Cardiac muscle cell (in vitro differentiated cells and primary cell): ENCODE results near the gene KCNE4. TPM values are rescaled to one million over a fixed set of nuclear protein-coding genes. Genes with fewer than 3 reads are reported as not detected.

Source experiments
- DNase-seq, 2 donors: peaks; one replicate each; pipeline versions ENCODE4 v3.0.0 to v3.0.0-alpha.2; 2010 to 2017; ENCODE audit warnings: low read depth in 1 of 2, low spot score in 1 of 2
- H3K27ac ChIP-seq: fragments of 200-600 bp; sonication (generic); 2 replicates; pipeline ENCODE4 v1.5.1; 2016
- H3K27me3 ChIP-seq: fragments of 200-600 bp; sonication (generic); 2 replicates; pipeline ENCODE4 v1.6.0; 2016; ENCODE audit warnings: control low read depth
- H3K36me3 ChIP-seq: fragments of 200-600 bp; sonication (generic); 2 replicates; pipeline ENCODE4 v1.5.1; 2016; ENCODE audit warnings: control low read depth
- H3K4me1 ChIP-seq: fragments of 200-600 bp; sonication (generic); 2 replicates; pipeline ENCODE4 v1.8.1; 2017; ENCODE audit warnings: low read depth, mild to moderate bottlenecking, mixed run types
- H3K4me3 ChIP-seq: fragments of 200-600 bp; sonication (generic); 2 replicates; pipeline ENCODE4 v1.5.1; 2016; ENCODE audit warnings: mild to moderate bottlenecking
- H3K9me3 ChIP-seq: fragments of 200-600 bp; sonication (generic); 2 replicates; pipeline ENCODE4 v1.5.1; 2017; ENCODE audit warnings: low read depth, mild to moderate bottlenecking, control low read depth
- polyA plus RNA-seq: library from polyadenylated mRNA; unstranded; fragments of >200 nt; fragmentation: Nextera tagmentation; extraction: Ambion mirVana; gene quantifications from 2 replicates; pipeline ENCODE4 v1.2.1, GENCODE V29; 2016
- total RNA-seq: library from RNA; depleted of rRNA; stranded (reverse); fragments of >200 nt; gene quantifications from 2 replicates; pipeline ENCODE4 v1.2.3, GENCODE V29; 2016
- TF ChIP-seq, protein P1 (sequence below): IDR thresholded peaks from 2 replicates; pipeline ENCODE4 v1.5.1; 2012; ENCODE audit warnings: low read depth, mild to moderate bottlenecking, low read length

KCNE4 gene
- total and polyA plus RNA-seq, 2 experiments from 2014 or later = 0.12 to 0.71 TPM

GRCh38 chr2:223034221-223034975 is 17.6 kb upstream of the KCNE4 start:
- H3K4me3 ChIP-seq = no peak overlapping the region
- no peak for DNase-seq
- TF ChIP-seq, protein P1, sequence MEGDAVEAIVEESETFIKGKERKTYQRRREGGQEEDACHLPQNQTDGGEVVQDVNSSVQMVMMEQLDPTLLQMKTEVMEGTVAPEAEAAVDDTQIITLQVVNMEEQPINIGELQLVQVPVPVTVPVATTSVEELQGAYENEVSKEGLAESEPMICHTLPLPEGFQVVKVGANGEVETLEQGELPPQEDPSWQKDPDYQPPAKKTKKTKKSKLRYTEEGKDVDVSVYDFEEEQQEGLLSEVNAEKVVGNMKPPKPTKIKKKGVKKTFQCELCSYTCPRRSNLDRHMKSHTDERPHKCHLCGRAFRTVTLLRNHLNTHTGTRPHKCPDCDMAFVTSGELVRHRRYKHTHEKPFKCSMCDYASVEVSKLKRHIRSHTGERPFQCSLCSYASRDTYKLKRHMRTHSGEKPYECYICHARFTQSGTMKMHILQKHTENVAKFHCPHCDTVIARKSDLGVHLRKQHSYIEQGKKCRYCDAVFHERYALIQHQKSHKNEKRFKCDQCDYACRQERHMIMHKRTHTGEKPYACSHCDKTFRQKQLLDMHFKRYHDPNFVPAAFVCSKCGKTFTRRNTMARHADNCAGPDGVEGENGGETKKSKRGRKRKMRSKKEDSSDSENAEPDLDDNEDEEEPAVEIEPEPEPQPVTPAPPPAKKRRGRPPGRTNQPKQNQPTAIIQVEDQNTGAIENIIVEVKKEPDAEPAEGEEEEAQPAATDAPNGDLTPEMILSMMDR = no peak
- no peaks in the 10 kb centered on the region for H3K4me1 ChIP-seq
- H3K27me3 ChIP-seq = no peaks in the 10 kb centered on the region
- H3K36me3 ChIP-seq = no peaks in the 10 kb centered on the region
- no peak overlapping the region for H3K27ac ChIP-seq
- H3K9me3 ChIP-seq = no peaks in the 10 kb centered on the region

DNA sequence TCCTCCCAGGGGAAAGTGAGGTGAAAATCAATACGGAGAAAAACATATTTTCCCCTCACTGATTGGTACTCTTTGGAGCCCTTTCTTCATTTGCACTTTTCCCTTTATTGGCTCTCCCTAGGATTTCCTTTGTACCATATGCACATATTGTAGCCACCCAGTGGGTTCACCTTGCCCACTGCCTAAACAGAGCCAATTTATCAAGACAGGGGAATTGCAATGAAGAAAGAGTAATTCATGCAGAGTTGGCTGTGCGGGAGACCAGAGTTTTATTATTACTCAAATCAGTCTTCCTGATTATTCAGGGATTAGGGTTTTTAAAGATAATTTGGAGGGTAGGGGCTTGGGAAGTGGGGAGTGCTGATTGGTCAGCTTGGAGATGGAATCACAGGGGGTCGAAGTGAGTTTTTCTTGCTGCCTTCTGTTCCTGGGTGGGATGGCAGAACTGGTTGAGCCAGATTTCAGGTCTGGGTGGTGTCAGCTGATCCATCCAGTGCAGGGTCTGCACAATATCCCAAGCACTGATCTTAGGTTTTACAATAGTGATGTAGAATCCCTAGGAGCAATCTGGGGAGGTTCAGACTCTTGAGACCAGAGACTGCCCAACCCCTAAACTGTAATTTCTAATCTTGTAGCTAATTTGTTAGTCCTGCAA is 15.1 kb upstream of the KCNE4 start:
- Histone ChIP-seq H3K9me3 (no peaks in the 10 kb centered on the region), H3K27ac (no peak overlapping the region), H3K4me3 (no peak overlapping the region), H3K36me3 (no peaks in the 10 kb centered on the region), H3K4me1 (peaks cover 3% of the 10 kb centered on the region), H3K27me3 (no peaks in the 10 kb centered on the region)
- DNase-seq = no peak
- TF ChIP-seq, protein P1 = no peak

DNA sequence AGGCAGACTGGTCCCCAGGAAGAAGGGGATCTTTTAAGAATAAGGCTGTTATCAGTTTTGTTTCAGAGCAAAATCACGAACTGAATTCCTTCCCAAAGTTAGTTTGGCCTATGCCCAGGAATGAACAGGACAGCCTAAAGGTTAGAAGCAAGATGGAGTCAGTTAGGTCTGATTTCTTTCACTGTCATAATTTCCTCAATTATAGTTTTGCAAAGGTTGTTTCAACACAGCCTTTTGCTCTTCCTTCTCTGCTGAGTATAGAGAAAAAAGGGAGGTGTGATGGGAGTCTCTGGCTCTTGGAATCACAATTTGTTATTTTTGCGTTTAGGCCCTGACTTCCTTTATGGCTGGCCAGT is 14.6 kb upstream of the KCNE4 start:
- no peak overlapping the region for H3K4me3 ChIP-seq
- TF ChIP-seq, protein P1 = no peak

DNA sequence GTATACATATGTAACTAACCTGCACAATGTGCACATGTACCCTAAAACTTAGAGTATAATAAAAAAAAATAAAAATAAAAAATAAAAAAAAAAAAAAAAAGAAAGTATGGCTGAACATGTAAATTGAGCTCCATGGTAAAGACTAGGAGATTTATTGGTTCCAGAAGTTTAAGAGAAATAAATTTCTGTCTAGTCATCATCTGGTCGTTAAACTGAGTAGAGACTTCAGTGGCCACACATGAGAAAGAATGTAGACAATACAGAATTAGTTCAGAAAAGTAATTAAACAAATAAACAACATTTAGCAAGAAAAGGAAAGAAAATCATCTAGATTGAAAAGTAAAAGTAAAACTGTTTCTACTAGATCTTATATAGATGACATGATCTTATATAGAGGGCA is 12.4 kb upstream of the KCNE4 start:
- H3K4me3 ChIP-seq = no peak overlapping the region
- H3K4me1 ChIP-seq = peaks cover 3% of the 10 kb centered on the region
- H3K36me3 ChIP-seq = no peaks in the 10 kb centered on the region
- H3K27ac ChIP-seq = no peak overlapping the region
- DNase-seq = no peak
- H3K27me3 ChIP-seq = no peaks in the 10 kb centered on the region
- no peaks in the 10 kb centered on the region for H3K9me3 ChIP-seq
- TF ChIP-seq, protein P1 = no peak

More for the DNA sequence above, 14.6 kb upstream of the KCNE4 start:
- H3K4me1 ChIP-seq = peaks cover 3% of the 10 kb centered on the region
- no peaks in the 10 kb centered on the region for H3K27me3 ChIP-seq
- no peak for DNase-seq
- no peaks in the 10 kb centered on the region for H3K9me3 ChIP-seq
- no peak overlapping the region for H3K27ac ChIP-seq
- H3K36me3 ChIP-seq = no peaks in the 10 kb centered on the region

DNA sequence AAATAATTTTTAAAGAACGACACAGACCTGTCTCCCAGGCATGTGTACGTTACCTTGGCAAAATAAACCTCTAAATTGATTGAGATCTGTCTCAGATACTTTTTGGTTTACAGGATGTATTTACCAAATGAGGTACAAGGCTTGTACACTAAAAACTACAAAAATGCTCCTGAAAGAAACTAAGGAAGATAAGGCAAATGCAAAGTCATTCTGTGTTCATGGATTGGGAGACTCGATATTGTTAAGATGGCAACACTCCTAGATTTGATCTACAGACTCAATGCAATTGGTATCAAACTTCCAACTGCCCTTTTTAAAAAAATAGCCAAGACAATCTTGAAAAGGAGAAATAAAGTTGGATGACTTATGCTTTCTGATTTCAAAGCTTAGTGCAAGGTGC is 11.5 kb upstream of the KCNE4 start:
- peaks cover 3% of the 10 kb centered on the region for H3K4me1 ChIP-seq
- H3K4me3 ChIP-seq = no peak overlapping the region
- TF ChIP-seq, protein P1 = no peak
- no peak for DNase-seq
- no peak overlapping the region for H3K27ac ChIP-seq
- H3K36me3 ChIP-seq = no peaks in the 10 kb centered on the region
- no peaks in the 10 kb centered on the region for H3K27me3 ChIP-seq
- H3K9me3 ChIP-seq = no peaks in the 10 kb centered on the region
